DND-41 (cell line): ENCODE measurements around the gene NECAB3.

Source experiments
- ATAC-seq: fragments of 200-7000 bp; cut with Tn5 transposase; 3 replicates; pipeline ENCODE4 v1.9.1; 2021; ENCODE audit warnings: low read depth; ENCODE audit not compliant: insufficient read depth
- DNase-seq: peaks from one replicate; pipeline ENCODE4 v3.0.0-alpha.2; 2020
- H2AFZ ChIP-seq: 2 replicates; pipeline ENCODE4 v1.6.0; 2012; ENCODE audit warnings: low read depth, low read length
- H3K27ac ChIP-seq: 2 replicates; pipeline ENCODE4 v1.5.1; 2012; ENCODE audit warnings: low read length, inconsistent platforms
- H3K27me3 ChIP-seq: fragments of 200-600 bp; sonication (generic); 2 replicates; pipeline ENCODE4 v1.6.0; 2012; ENCODE audit warnings: low read length, mild to moderate bottlenecking, inconsistent platforms; ENCODE audit not compliant: insufficient read depth, poor library complexity
- H3K36me3 ChIP-seq: 2 replicates; pipeline ENCODE4 v1.5.1; 2012; ENCODE audit warnings: low read length, inconsistent platforms; ENCODE audit not compliant: insufficient read depth
- H3K4me1 ChIP-seq: 2 replicates; pipeline ENCODE4 v1.5.1; 2012; ENCODE audit warnings: mild to moderate bottlenecking, low read length; ENCODE audit not compliant: insufficient read depth
- H3K4me2 ChIP-seq: 2 replicates; pipeline ENCODE4 v1.6.0; 2012; ENCODE audit warnings: mild to moderate bottlenecking, moderate library complexity, low read length, inconsistent platforms; ENCODE audit not compliant: insufficient read depth
- H3K4me3 ChIP-seq, 2 experiments: fragments of 200-600 bp in 1 of 2; shearing (Covaris generic) in 1 of 2; 2 replicates each; pipeline ENCODE4 v1.5.1; 2012 to 2016; ENCODE audit warnings: inconsistent platforms in 2 of 2, low read length in 2 of 2, mild to moderate bottlenecking in 2 of 2, low read depth in 1 of 2, moderate library complexity in 1 of 2
- H3K79me2 ChIP-seq: 2 replicates; pipeline ENCODE4 v1.6.0; 2012; ENCODE audit warnings: low read length, inconsistent platforms; ENCODE audit not compliant: insufficient read depth
- H3K9ac ChIP-seq: 2 replicates; pipeline ENCODE4 v1.6.0; 2012; ENCODE audit warnings: low read depth, mild to moderate bottlenecking, inconsistent platforms, low read length, moderate library complexity
- H3K9me3 ChIP-seq: 2 replicates; pipeline ENCODE4 v1.5.1; 2012; ENCODE audit warnings: low read length, moderate library complexity, mild to moderate bottlenecking, inconsistent platforms; ENCODE audit not compliant: insufficient read depth, severe bottlenecking
- H4K20me1 ChIP-seq: 2 replicates; pipeline ENCODE4 v1.6.0; 2012; ENCODE audit warnings: low read length; ENCODE audit not compliant: insufficient read depth
- CTCF ChIP-seq: IDR thresholded peaks from 2 replicates; pipeline ENCODE4 v1.5.1; 2012; ENCODE audit warnings: borderline replicate concordance, low read length, moderate library complexity, mild to moderate bottlenecking; ENCODE audit not compliant: poor library complexity, severe bottlenecking; ENCODE audit errors: extremely low read depth
- EZH2 ChIP-seq: IDR thresholded peaks from 3 replicates; pipeline ENCODE4 v1.6.1; 2012; ENCODE audit warnings: borderline replicate concordance, low read depth, mild to moderate bottlenecking, moderate library complexity, low read length, inconsistent platforms; ENCODE audit not compliant: severe bottlenecking

NECAB3 gene

GRCh38 chr20:33687370-33687915 is 13.2 kb upstream of the NECAB3 start:
- H3K27ac ChIP-seq, result 0 out of 2 replicates have a peak overlapping the region, but pooled peaks have one; percentile 9
- H3K9me3 ChIP-seq, result no peaks in the 10 kb centered on the region
- peaks cover 30% of the 10 kb centered on the region for H3K36me3 ChIP-seq
- ATAC-seq (no peak), DNase-seq (no peak)
- no peak overlapping the region for H3K4me3 ChIP-seq
- H2AFZ ChIP-seq, result peak overlapping the region; percentile 81; the same call in 1 of the 2 replicates
- peaks cover 58% of the 10 kb centered on the region for H3K4me1 ChIP-seq
- H3K4me2 ChIP-seq, result no peak overlapping the region
- no peak overlapping the region for H3K9ac ChIP-seq
- peaks cover 31% of the 10 kb centered on the region for H4K20me1 ChIP-seq
- no peaks in the 10 kb centered on the region for H3K27me3 ChIP-seq
- H3K79me2 ChIP-seq, result peaks cover 37% of the 10 kb centered on the region
- no peak for TF ChIP-seq CTCF
- no peak for TF ChIP-seq EZH2

GRCh38 chr20:33686984-33687366 is 12.7 kb upstream of the NECAB3 start:
- peaks cover 41% of the 10 kb centered on the region for H3K79me2 ChIP-seq
- ATAC-seq, result no peak
- H3K27ac ChIP-seq, result peak overlapping the region; percentile 66
- H3K4me1 ChIP-seq, result peaks cover 63% of the 10 kb centered on the region
- H2AFZ ChIP-seq, result peak overlapping the region; percentile 81
- no peak for DNase-seq
- H3K9ac ChIP-seq, result peak overlapping the region; percentile 70
- H3K4me2 ChIP-seq, result peak overlapping the region; percentile 78
- no peaks in the 10 kb centered on the region for H3K9me3 ChIP-seq
- H3K36me3 ChIP-seq, result peaks cover 35% of the 10 kb centered on the region
- H3K4me3 ChIP-seq, result peak overlapping the region in 1 of 2 experiments; percentile 74; a peak in 3 of 4 replicates
- H4K20me1 ChIP-seq, result peaks cover 36% of the 10 kb centered on the region
- no peaks in the 10 kb centered on the region for H3K27me3 ChIP-seq
- no peak for TF ChIP-seq CTCF
- no peak for TF ChIP-seq EZH2

- no peaks in the 10 kb centered on the region for H3K9me3 ChIP-seq
- TF ChIP-seq CTCF (peak; percentile 46), EZH2 (no peak)
- peaks cover 64% of the 10 kb centered on the region for H3K4me1 ChIP-seq
- peaks cover 48% of the 10 kb centered on the region for H3K79me2 ChIP-seq
- H3K4me2 ChIP-seq, result peak within 1 kb of the TSS; percentile 95
- peaks cover 40% of the 10 kb centered on the region for H3K36me3 ChIP-seq
- ATAC-seq, result peak; percentile 86
- H3K27ac ChIP-seq, result peak within 1 kb of the TSS; percentile 78
- H4K20me1 ChIP-seq, result peaks cover 42% of the 10 kb centered on the region
- peak within 1 kb of the TSS; percentile 70 for H3K9ac ChIP-seq
- peak; percentile 97 for DNase-seq
- no peaks in the 10 kb centered on the region for H3K27me3 ChIP-seq
- H2AFZ ChIP-seq, result peak within 1 kb of the TSS; percentile 81
- H3K4me3 ChIP-seq, result peak within 1 kb of the TSS; percentile 34 to 74
These were observed 12.1 kb upstream of the NECAB3 start, which contains the start of gene E2F1 for GRCh38 chr20:33686100-33686983. E2F1 (minus strand) TSS chr20:33686385; CDS start chr20:33686264, 121 bp downstream.
